Measurements from ENCODE around the gene NXPH2. TPM values are rescaled to one million over a fixed set of nuclear protein-coding genes. Genes with fewer than 3 reads are reported as not detected.
A peak's percentile ranks its signal among the peaks of the same experiment; 100 is the strongest.
"Not testable (repeated sequence)": the region's sequence is repeated elsewhere in the genome, so short reads cannot be mapped to it uniquely, and the experiment has no call there.

Gene NXPH2
- polyA plus RNA-seq, 3 donors = 4.6 to 5.2 (median 4.8) TPM

GRCh38 chr2:138767101-138767500, 13.1 kb downstream of the NXPH2 start:
- no peak for DNase-seq (ENCODE audit: extremely low read depth in 1 of 11, low read depth in 9 of 11, low spot score in 4 of 11)

GRCh38 chr2:138766464-138766863, 13.7 kb downstream of the NXPH2 start:
- no peak for DNase-seq (ENCODE audit: extremely low read depth in 1 of 11, low read depth in 9 of 11, low spot score in 4 of 11)

- no peak for DNase-seq (ENCODE audit: extremely low read depth in 1 of 11, low read depth in 9 of 11, low spot score in 4 of 11)
Measured at GRCh38 chr2:138763971-138764370, 16.2 kb downstream of the NXPH2 start.

GRCh38 chr2:138762533-138762932, 17.7 kb downstream of the NXPH2 start:
- no peak for DNase-seq (ENCODE audit: extremely low read depth in 1 of 11, low read depth in 9 of 11, low spot score in 4 of 11)

GRCh38 chr2:138760676-138761075, 19.5 kb downstream of the NXPH2 start:
- no peak for DNase-seq (ENCODE audit: extremely low read depth in 1 of 11, low read depth in 9 of 11, low spot score in 4 of 11)

- no peak for DNase-seq (ENCODE audit: extremely low read depth in 1 of 11, low read depth in 9 of 11, low spot score in 4 of 11)
Measured at GRCh38 chr2:138757384-138757783, 22.8 kb downstream of the NXPH2 start.

GRCh38 chr2:138752197-138752956, 27.8 kb downstream of the NXPH2 start:
- DNase-seq (ENCODE audit: extremely low read depth in 1 of 11, low read depth in 9 of 11, low spot score in 4 of 11) = no peak

- DNase-seq (ENCODE audit: extremely low read depth in 1 of 11, low read depth in 9 of 11, low spot score in 4 of 11) = peak in 2 of 11 donors; percentile 6 to 7
Measured at GRCh38 chr2:138744713-138745112, 35.5 kb downstream of the NXPH2 start.

- DNase-seq (ENCODE audit: extremely low read depth in 1 of 11, low read depth in 9 of 11, low spot score in 4 of 11) = no peak
Measured at GRCh38 chr2:138742441-138743057, 37.6 kb downstream of the NXPH2 start.

GRCh38 chr2:138741851-138742250, 38.3 kb downstream of the NXPH2 start:
- DNase-seq (ENCODE audit: extremely low read depth in 1 of 11, low read depth in 9 of 11, low spot score in 4 of 11) = no peak

- DNase-seq (ENCODE audit: extremely low read depth in 1 of 11, low read depth in 9 of 11, low spot score in 4 of 11) = not testable (repeated sequence)
Measured at GRCh38 chr2:138737009-138737554, 43.1 kb downstream of the NXPH2 start.

GRCh38 chr2:138732651-138733050, 47.5 kb downstream of the NXPH2 start:
- no peak for DNase-seq (ENCODE audit: extremely low read depth in 1 of 11, low read depth in 9 of 11, low spot score in 4 of 11)

GRCh38 chr2:138730497-138731030, 49.6 kb downstream of the NXPH2 start:
- DNase-seq (ENCODE audit: extremely low read depth in 1 of 11, low read depth in 9 of 11, low spot score in 4 of 11) = no peak

GRCh38 chr2:138727956-138728355, 52.2 kb downstream of the NXPH2 start:
- DNase-seq (ENCODE audit: extremely low read depth in 1 of 11, low read depth in 9 of 11, low spot score in 4 of 11) = no peak

- no peak for DNase-seq (ENCODE audit: extremely low read depth in 1 of 11, low read depth in 9 of 11, low spot score in 4 of 11)
Measured at GRCh38 chr2:138726681-138727080, 53.5 kb downstream of the NXPH2 start.

GRCh38 chr2:138724729-138725459, 55.3 kb downstream of the NXPH2 start:
- DNase-seq (ENCODE audit: extremely low read depth in 1 of 11, low read depth in 9 of 11, low spot score in 4 of 11) = no peak

- DNase-seq (ENCODE audit: extremely low read depth in 1 of 11, low read depth in 9 of 11, low spot score in 4 of 11) = no peak
Measured at GRCh38 chr2:138724327-138724726, 55.9 kb downstream of the NXPH2 start.

- no peak for DNase-seq (ENCODE audit: extremely low read depth in 1 of 11, low read depth in 9 of 11, low spot score in 4 of 11)
Measured at GRCh38 chr2:138723196-138723987, 56.8 kb downstream of the NXPH2 start.

- no peak for DNase-seq (ENCODE audit: extremely low read depth in 1 of 11, low read depth in 9 of 11, low spot score in 4 of 11)
Measured at GRCh38 chr2:138722316-138722715, 57.9 kb downstream of the NXPH2 start.
